WERI-Rb-1 (cell line): Measurements from ENCODE around the gene ZYX.
"Not testable (repeated sequence)": the region's sequence is repeated elsewhere in the genome, so short reads cannot be mapped to it uniquely, and the experiment has no call there.

Experiments
- DNase-seq: peaks from one replicate; pipeline ENCODE4 v3.0.0-alpha.2; 2020
- H3K27ac ChIP-seq: fragments of 250-450 bp; sonication (Bioruptor Pico); 2 replicates; pipeline ENCODE4 v1.5.1; 2020; ENCODE audit warnings: mild to moderate bottlenecking, moderate library complexity
- H3K27me3 ChIP-seq: fragments of 250-450 bp; sonication (Bioruptor Pico); 2 replicates; pipeline ENCODE4 v1.5.1; 2021; ENCODE audit warnings: mild to moderate bottlenecking, low read depth, moderate library complexity; ENCODE audit not compliant: insufficient read depth, severe bottlenecking
- H3K36me3 ChIP-seq: fragments of 250-450 bp; sonication (Bioruptor Pico); 2 replicates; pipeline ENCODE4 v1.5.1; 2020; ENCODE audit warnings: mild to moderate bottlenecking, moderate library complexity
- H3K4me3 ChIP-seq: 2 replicates; pipeline ENCODE4 v1.5.1; 2011; ENCODE audit warnings: low read depth, mild to moderate bottlenecking, control low read depth, low read length
- H3K9me3 ChIP-seq: fragments of 250-450 bp; sonication (Bioruptor Pico); 2 replicates; pipeline ENCODE4 v1.5.1; 2021; ENCODE audit warnings: mild to moderate bottlenecking, moderate library complexity; ENCODE audit not compliant: severe bottlenecking
- CTCF ChIP-seq: IDR thresholded peaks from 2 replicates; pipeline ENCODE4 v1.5.1; 2011; ENCODE audit warnings: low read depth, mild to moderate bottlenecking, control low read depth, inconsistent platforms, low read length

Gene ZYX

GRCh38 chr7:143399642-143400041, 18.5 kb downstream of the ZYX start:
- no peak for DNase-seq
- Histone ChIP-seq H3K4me3 (no peak overlapping the region), H3K36me3 (no peaks in the 10 kb centered on the region), H3K27me3 (no peaks in the 10 kb centered on the region), H3K9me3 (no peaks in the 10 kb centered on the region), H3K27ac (no peak overlapping the region)
- TF ChIP-seq CTCF = no peak

GRCh38 chr7:143401265-143401664, 20.1 kb downstream of the ZYX start:
- Histone ChIP-seq H3K36me3 (no peaks in the 10 kb centered on the region), H3K9me3 (no peaks in the 10 kb centered on the region)

GRCh38 chr7:143402233-143402632, 21.1 kb downstream of the ZYX start:
- not testable (repeated sequence) for H3K36me3 ChIP-seq, H3K27me3 ChIP-seq

More at GRCh38 chr7:143401265-143401664, 20.1 kb downstream of the ZYX start:
- no peak for DNase-seq
- no peak overlapping the region for H3K27ac ChIP-seq
- H3K27me3 ChIP-seq = no peaks in the 10 kb centered on the region
- H3K4me3 ChIP-seq = no peak overlapping the region
- no peak for TF ChIP-seq CTCF

GRCh38 chr7:143405173-143406001, 24.2 kb downstream of the ZYX start:
- H3K9me3 ChIP-seq = no peaks in the 10 kb centered on the region
- H3K27ac ChIP-seq = no peak overlapping the region
- H3K36me3 ChIP-seq = no peaks in the 10 kb centered on the region
- no peak for DNase-seq
- TF ChIP-seq CTCF = no peak
- H3K4me3 ChIP-seq = no peak overlapping the region
- no peaks in the 10 kb centered on the region for H3K27me3 ChIP-seq

More at GRCh38 chr7:143402233-143402632, 21.1 kb downstream of the ZYX start:
- H3K4me3 ChIP-seq, H3K9me3 ChIP-seq, H3K27ac ChIP-seq, DNase-seq: not testable (repeated sequence)

GRCh38 chr7:143406002-143406357, 24.8 kb downstream of the ZYX start:
- no peak for TF ChIP-seq CTCF
- Histone ChIP-seq H3K4me3 (no peak overlapping the region), H3K27ac (no peak overlapping the region), H3K27me3 (no peaks in the 10 kb centered on the region), H3K9me3 (no peaks in the 10 kb centered on the region), H3K36me3 (no peaks in the 10 kb centered on the region)
- DNase-seq = no peak

GRCh38 chr7:143407287-143408251, 26.4 kb downstream of the ZYX start:
- no peak for DNase-seq
- Histone ChIP-seq H3K4me3 (no peak overlapping the region), H3K27ac (no peak overlapping the region), H3K9me3 (no peaks in the 10 kb centered on the region), H3K36me3 (no peaks in the 10 kb centered on the region), H3K27me3 (no peaks in the 10 kb centered on the region)
- TF ChIP-seq CTCF = no peak
